Effector memory CD4-positive, alpha-beta T cell (primary cell): ENCODE data around the gene CR1L.

ENCODE experiments used
- DNase-seq, 3 donors: peaks; one replicate each; pipeline ENCODE4 v3.0.0-alpha.2; 2020
- H3K27ac ChIP-seq: 2 replicates; pipeline ENCODE4 v1.7.0; 2013; ENCODE audit warnings: mild to moderate bottlenecking, low read length, moderate library complexity; ENCODE audit not compliant: insufficient read depth, poor library complexity, severe bottlenecking
- H3K27me3 ChIP-seq: replicated peaks from 2 replicates; pipeline ENCODE4 v1.7.0; 2013; ENCODE audit warnings: mild to moderate bottlenecking, low read length; ENCODE audit not compliant: insufficient read depth, control insufficient read depth, poor library complexity, severe bottlenecking
- H3K36me3 ChIP-seq: 2 replicates; pipeline ENCODE4 v1.7.0; 2013; ENCODE audit warnings: mild to moderate bottlenecking, low read length, moderate library complexity; ENCODE audit not compliant: control insufficient read depth, insufficient read depth
- H3K4me1 ChIP-seq: 2 replicates; pipeline ENCODE4 v1.7.0; 2013; ENCODE audit warnings: low read length, mild to moderate bottlenecking; ENCODE audit not compliant: control insufficient read depth, insufficient read depth, poor library complexity, severe bottlenecking
- H3K4me3 ChIP-seq: 2 replicates; pipeline ENCODE4 v1.7.0; 2013; ENCODE audit warnings: low read length, low read depth, mild to moderate bottlenecking; ENCODE audit not compliant: insufficient read depth, poor library complexity, severe bottlenecking
- H3K9me3 ChIP-seq: 2 replicates; pipeline ENCODE4 v1.7.0; 2013; ENCODE audit warnings: mild to moderate bottlenecking, low read length, moderate library complexity; ENCODE audit not compliant: control insufficient read depth

Gene CR1L

DNA sequence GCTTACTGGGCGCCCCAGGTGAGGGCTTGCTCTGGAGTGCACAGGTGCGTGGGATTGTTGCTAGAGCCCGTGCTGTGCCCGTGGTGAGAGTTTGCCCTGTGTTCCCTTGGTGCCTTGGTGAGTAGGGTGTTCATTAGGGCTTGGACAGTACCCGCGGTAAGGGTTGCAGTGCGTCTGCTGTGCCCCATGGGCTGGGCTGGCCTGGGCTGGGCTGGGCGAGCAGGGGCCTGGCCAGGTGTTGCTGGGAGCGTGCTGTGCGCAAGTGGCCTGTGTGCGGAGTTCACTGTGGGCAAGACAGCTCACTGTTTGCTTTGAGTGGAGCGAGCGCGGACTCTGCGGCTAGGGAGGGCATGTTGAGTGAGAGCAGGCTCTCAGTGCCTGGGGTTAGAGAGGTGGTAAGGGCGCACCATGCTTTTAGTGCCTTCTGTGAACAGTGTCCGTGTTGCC, 725 bp downstream of the CR1L start:
- Histone ChIP-seq H3K4me1 (no peaks in the 10 kb centered on the region), H3K27ac (no peak overlapping the region), H3K4me3 (peak overlapping the region; percentile 57), H3K36me3 (no peaks in the 10 kb centered on the region), H3K27me3 (peaks cover 9% of the 10 kb centered on the region), H3K9me3 (no peaks in the 10 kb centered on the region)
- no peak for DNase-seq

GRCh38 chr1:207646171-207646570, 1.2 kb downstream of the CR1L start:
- Histone ChIP-seq H3K27ac (no peak overlapping the region), H3K27me3 (peaks cover 8% of the 10 kb centered on the region), H3K36me3 (no peaks in the 10 kb centered on the region), H3K9me3 (no peaks in the 10 kb centered on the region), H3K4me1 (no peaks in the 10 kb centered on the region), H3K4me3 (no peak overlapping the region)
- no peak for DNase-seq

DNA sequence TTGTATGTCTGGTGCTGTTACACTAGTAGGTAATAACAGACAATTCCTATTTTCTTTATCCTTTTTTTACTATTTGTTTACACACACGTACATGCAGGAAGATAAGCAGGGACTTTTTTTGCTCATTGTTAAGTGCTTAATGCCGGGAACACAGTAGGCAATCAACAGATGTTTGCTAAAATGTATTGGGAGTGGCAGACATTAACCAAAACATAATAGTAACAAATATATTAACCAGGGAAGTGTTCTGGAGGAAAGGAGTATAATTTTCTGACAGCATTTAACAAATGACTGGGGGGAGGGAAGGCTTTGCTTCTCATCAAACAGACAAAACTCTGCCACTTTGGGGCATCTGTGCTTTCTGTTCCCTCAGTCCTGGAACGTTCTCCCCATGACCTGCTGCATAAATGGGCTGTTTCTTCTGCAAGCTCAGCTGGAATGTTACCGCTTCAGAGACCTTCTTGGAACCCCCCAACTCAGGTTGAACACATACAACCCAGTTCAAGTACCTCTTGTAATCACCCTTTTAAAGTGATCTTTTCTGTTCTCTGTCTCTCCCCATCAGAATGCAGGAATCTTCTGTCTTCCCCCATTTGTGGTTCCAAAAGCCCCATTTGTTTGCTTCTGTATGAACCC, 2.1 kb downstream of the CR1L start:
- Histone ChIP-seq H3K27me3 (peaks cover 5% of the 10 kb centered on the region), H3K4me1 (no peaks in the 10 kb centered on the region), H3K9me3 (no peaks in the 10 kb centered on the region), H3K36me3 (no peaks in the 10 kb centered on the region), H3K27ac (no peak overlapping the region), H3K4me3 (no peak overlapping the region)
- DNase-seq: no peak

DNA sequence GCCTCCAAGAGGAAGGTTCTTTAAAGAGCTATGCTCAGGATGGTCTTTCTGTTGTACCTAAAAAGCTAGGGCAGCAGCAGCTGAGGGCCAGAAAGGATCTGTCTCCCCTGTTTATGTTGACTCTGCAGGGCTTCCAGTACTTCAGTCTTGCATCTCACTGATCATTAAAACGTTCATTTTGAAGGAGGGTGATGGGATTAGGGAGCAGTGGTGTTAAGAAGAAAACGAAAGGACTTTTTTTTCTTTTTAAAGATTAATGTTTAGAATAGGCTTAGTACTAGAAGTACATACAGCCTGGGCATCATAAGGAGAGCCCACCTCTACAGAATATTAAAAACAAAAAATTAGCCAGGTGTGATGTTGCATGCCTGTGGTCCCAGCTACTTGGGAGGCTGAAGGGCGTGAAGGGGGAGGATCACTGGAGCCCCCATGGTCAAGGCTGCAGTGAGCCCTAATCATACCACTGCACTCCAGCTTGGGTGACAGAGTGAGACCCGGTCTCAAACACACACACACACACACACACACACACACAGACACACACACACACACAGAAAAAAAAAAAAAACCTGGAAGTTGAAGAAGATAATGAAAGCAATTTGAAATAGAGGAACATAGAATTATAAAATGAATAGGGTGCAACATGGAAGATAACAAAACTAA, 2.9 kb downstream of the CR1L start:
- DNase-seq: no peak
- no peaks in the 10 kb centered on the region for H3K4me1 ChIP-seq
- no peaks in the 10 kb centered on the region for H3K9me3 ChIP-seq
- H3K27me3 ChIP-seq: peaks cover 5% of the 10 kb centered on the region
- no peak overlapping the region for H3K27ac ChIP-seq
- H3K36me3 ChIP-seq: no peaks in the 10 kb centered on the region
- H3K4me3 ChIP-seq: no peak overlapping the region

GRCh38 chr1:207648334-207649209, 3.6 kb downstream of the CR1L start:
- H3K36me3 ChIP-seq: no peaks in the 10 kb centered on the region
- H3K9me3 ChIP-seq: no peaks in the 10 kb centered on the region
- DNase-seq: no peak
- no peaks in the 10 kb centered on the region for H3K4me1 ChIP-seq
- peaks cover 5% of the 10 kb centered on the region for H3K27me3 ChIP-seq
- no peak overlapping the region for H3K4me3 ChIP-seq
- H3K27ac ChIP-seq: no peak overlapping the region

GRCh38 chr1:207649210-207649753, 4.3 kb downstream of the CR1L start:
- no peaks in the 10 kb centered on the region for H3K9me3 ChIP-seq
- no peaks in the 10 kb centered on the region for H3K4me1 ChIP-seq
- H3K4me3 ChIP-seq: no peak overlapping the region
- peaks cover 5% of the 10 kb centered on the region for H3K27me3 ChIP-seq
- H3K36me3 ChIP-seq: no peaks in the 10 kb centered on the region
- no peak for DNase-seq
- no peak overlapping the region for H3K27ac ChIP-seq

- no peaks in the 10 kb centered on the region for H3K9me3 ChIP-seq
- H3K4me1 ChIP-seq: no peaks in the 10 kb centered on the region
- no peak overlapping the region for H3K4me3 ChIP-seq
- peaks cover 4% of the 10 kb centered on the region for H3K27me3 ChIP-seq
- H3K36me3 ChIP-seq: no peaks in the 10 kb centered on the region
- no peak overlapping the region for H3K27ac ChIP-seq
- DNase-seq: no peak
Measured at GRCh38 chr1:207649865-207650580, 5.1 kb downstream of the CR1L start.

- DNase-seq: no peak
- Histone ChIP-seq H3K36me3 (no peaks in the 10 kb centered on the region), H3K27me3 (no peaks in the 10 kb centered on the region), H3K4me3 (no peak overlapping the region), H3K9me3 (no peaks in the 10 kb centered on the region), H3K27ac (no peak overlapping the region), H3K4me1 (no peaks in the 10 kb centered on the region)
Measured at GRCh38 chr1:207651583-207651982, 6.7 kb downstream of the CR1L start.

DNA sequence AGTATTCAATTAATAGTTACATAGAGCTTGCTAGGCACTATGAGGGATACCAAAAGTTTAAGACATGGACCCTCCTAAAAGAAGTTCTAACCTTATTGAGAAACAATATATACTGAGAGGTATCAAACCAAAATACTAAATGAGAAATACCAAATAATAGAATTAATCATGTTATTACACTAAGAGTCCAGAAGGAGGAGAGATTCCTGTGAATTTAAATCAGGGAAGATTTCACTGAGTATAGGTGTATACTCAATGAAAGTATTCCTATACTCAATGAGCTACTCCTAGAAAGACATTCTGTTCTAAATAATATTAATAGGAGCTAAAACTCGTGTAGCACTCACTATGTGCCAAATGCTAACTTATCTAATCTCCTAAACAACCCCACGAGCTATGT, 9.4 kb downstream of the CR1L start:
- no peak for DNase-seq
- no peaks in the 10 kb centered on the region for H3K9me3 ChIP-seq
- H3K36me3 ChIP-seq: no peaks in the 10 kb centered on the region
- H3K27me3 ChIP-seq: no peaks in the 10 kb centered on the region
- no peaks in the 10 kb centered on the region for H3K4me1 ChIP-seq
- H3K27ac ChIP-seq: no peak overlapping the region
- no peak overlapping the region for H3K4me3 ChIP-seq
